Suprapubic skin (tissue), 4 donors: ENCODE measurements around the gene ZFHX3.

Experiments used
- CTCF ChIP-seq, 2 donors: fragments of 200-600 bp in 1 of 2; fragments of 450-650 bp in 1 of 2; sonication (generic) in 1 of 2; IDR thresholded peaks; one replicate each; pipeline ENCODE4 v1.5.1; 2016 to 2019; ENCODE audit warnings: antibody characterized with exemption in 2 of 2, mild to moderate bottlenecking in 1 of 2, moderate library complexity in 1 of 2
- POLR2A ChIP-seq, 2 donors: fragments of 450-650 bp; IDR thresholded peaks; one replicate each; pipeline ENCODE4 v1.6.1; 2017; ENCODE audit warnings: antibody characterized with exemption in 2 of 2, mild to moderate bottlenecking in 2 of 2, moderate library complexity in 2 of 2
- POLR2AphosphoS5 ChIP-seq, 3 donors: sonication (generic); formaldehyde crosslinking; IDR thresholded peaks; one replicate each; pipeline ENCODE4 v1.6.1; 2017; ENCODE audit warnings: antibody characterized with exemption in 3 of 3

- TF ChIP-seq POLR2A (IDR thresholded peaks at IDR 0.05) = no peak
- TF ChIP-seq CTCF (IDR thresholded peaks at IDR 0.05) = no peak
- TF ChIP-seq POLR2AphosphoS5 (IDR thresholded peaks at IDR 0.05) = no peak
These were observed 59.4 kb downstream of the ZFHX3 start for GRCh38 chr16:72988569-72988968.
